Fibroblast of lung (primary cell): ENCODE measurements around the gene SLC6A9. TPM values are rescaled to one million over a fixed set of nuclear protein-coding genes. Genes with fewer than 3 reads are reported as not detected.

ENCODE experiments used
- DNase-seq, 2 donors: peaks; one replicate each; pipeline versions ENCODE4 v3.0.0 to v3.0.0-alpha.2; 2010; ENCODE audit warnings: low read depth in 2 of 2
- H2AFZ ChIP-seq: 2 replicates; pipeline ENCODE4 v1.5.1; 2012; ENCODE audit warnings: low read length, control low read depth, inconsistent platforms
- H3K27ac ChIP-seq: 2 replicates; pipeline ENCODE4 v1.5.1; 2011; ENCODE audit warnings: low read length, control low read depth; ENCODE audit not compliant: insufficient read depth
- H3K27me3 ChIP-seq: 2 replicates; pipeline ENCODE4 v1.5.1; 2011; ENCODE audit warnings: mild to moderate bottlenecking, low read length; ENCODE audit not compliant: control insufficient read depth, insufficient read depth
- H3K36me3 ChIP-seq: 2 replicates; pipeline ENCODE4 v1.5.1; 2011; ENCODE audit warnings: low read length; ENCODE audit not compliant: control insufficient read depth, insufficient read depth
- H3K4me1 ChIP-seq: 2 replicates; pipeline ENCODE4 v1.5.1; 2011; ENCODE audit warnings: low read length; ENCODE audit not compliant: control insufficient read depth, insufficient read depth; ENCODE audit errors: extremely low read depth
- H3K4me2 ChIP-seq: 2 replicates; pipeline ENCODE4 v1.5.1; 2011; ENCODE audit warnings: low read length, control low read depth; ENCODE audit not compliant: insufficient read depth; ENCODE audit errors: extremely low read depth
- H3K4me3 ChIP-seq, 4 experiments: fragments of 200-600 bp in 1 of 4; sonication (generic) in 1 of 4; replicated peaks in 1 of 4; 2 replicates each; pipeline ENCODE4 v1.5.1; 2011 to 2016; ENCODE audit warnings: low read length in 4 of 4, low read depth in 3 of 4, mild to moderate bottlenecking in 3 of 4, control low read depth in 2 of 4, inconsistent platforms in 1 of 4, mixed read lengths in 1 of 4; ENCODE audit not compliant: insufficient read depth in 1 of 4; ENCODE audit errors: control extremely low read depth in 1 of 4
- H3K79me2 ChIP-seq: 2 replicates; pipeline ENCODE4 v1.5.1; 2012; ENCODE audit warnings: mild to moderate bottlenecking, low read length, inconsistent platforms; ENCODE audit not compliant: control insufficient read depth, insufficient read depth
- H3K9ac ChIP-seq: 2 replicates; pipeline ENCODE4 v1.5.1; 2011; ENCODE audit warnings: mild to moderate bottlenecking, low read length, control low read depth; ENCODE audit not compliant: insufficient read depth
- H3K9me3 ChIP-seq: 2 replicates; pipeline ENCODE4 v1.5.1; 2012; ENCODE audit warnings: low read depth, low read length; ENCODE audit not compliant: control insufficient read depth, insufficient read depth
- H4K20me1 ChIP-seq: 2 replicates; pipeline ENCODE4 v1.5.1; 2011; ENCODE audit warnings: low read length; ENCODE audit not compliant: control insufficient read depth, insufficient read depth; ENCODE audit errors: extremely low read depth
- CTCF ChIP-seq, 2 donors: IDR thresholded peaks in 1 of 2; conservative IDR thresholded peaks in 1 of 2; 1 replicate in 1 of 2; 2 replicates in 1 of 2; pipeline ENCODE4 v1.5.1; 2011 to 2012; ENCODE audit warnings: low read length in 2 of 2, control low read depth in 1 of 2, inconsistent platforms in 1 of 2, low read depth in 1 of 2, mild to moderate bottlenecking in 1 of 2
- EZH2 ChIP-seq: IDR thresholded peaks from 2 replicates; pipeline ENCODE4 v1.5.1; 2012; ENCODE audit warnings: low read length, control low read depth, mild to moderate bottlenecking; ENCODE audit errors: missing control alignments
- polyA plus RNA-seq, 2 donors: library from polyadenylated mRNA; depleted of rRNA in 1 of 2; stranded (reverse) in 1 of 2; unstranded in 1 of 2; fragments of >200 nt; gene quantifications; 2 replicates each; pipeline ENCODE4 v1.2.1, GENCODE V29; 2011 to 2012; ENCODE audit warnings: missing spikeins in 1 of 2
- total RNA-seq: library from RNA; depleted of rRNA; stranded (reverse); fragments of >200 nt; gene quantifications from 2 replicates; pipeline ENCODE4 v1.2.1, GENCODE V29; 2014

SLC6A9 gene
- total and polyA plus RNA-seq, 2 donors (not counting 1 experiment from before 2014, with no cell fraction given): 3.4 to 19.5 TPM

- no peak for TF ChIP-seq CTCF (conservative IDR thresholded peaks at IDR 0.05 in 1 of 2, IDR thresholded peaks at IDR 0.05 in 1 of 2; ENCODE audit: low read depth in 1 of 2, low read length in 2 of 2)
- no peak for TF ChIP-seq EZH2
- no peak for DNase-seq
- Histone ChIP-seq H3K4me2 (no peak overlapping the region), H3K4me1 (peaks cover 6% of the 10 kb centered on the region), H3K9ac (no peak overlapping the region), H3K79me2 (no peaks in the 10 kb centered on the region), H2AFZ (no peak overlapping the region), H3K27ac (no peak overlapping the region), H4K20me1 (no peaks in the 10 kb centered on the region), H3K27me3 (no peaks in the 10 kb centered on the region), H3K9me3 (no peaks in the 10 kb centered on the region), H3K4me3 (no peak overlapping the region), H3K36me3 (no peaks in the 10 kb centered on the region)
Measured at GRCh38 chr1:44071461-44071860, 40.2 kb upstream of the SLC6A9 start.

GRCh38 chr1:44068442-44068921 is 37.2 kb upstream of the SLC6A9 start:
- Histone ChIP-seq H3K27me3 (no peaks in the 10 kb centered on the region), H3K4me3 (no peak overlapping the region), H4K20me1 (no peaks in the 10 kb centered on the region), H3K9ac (no peak overlapping the region), H2AFZ (no peak overlapping the region), H3K79me2 (no peaks in the 10 kb centered on the region), H3K9me3 (no peaks in the 10 kb centered on the region), H3K4me2 (no peak overlapping the region), H3K36me3 (no peaks in the 10 kb centered on the region), H3K4me1 (peaks cover 6% of the 10 kb centered on the region), H3K27ac (no peak overlapping the region)
- DNase-seq: peak in 1 of 2 donors; percentile 54
- TF ChIP-seq CTCF (conservative IDR thresholded peaks at IDR 0.05 in 1 of 2, IDR thresholded peaks at IDR 0.05 in 1 of 2; ENCODE audit: low read depth in 1 of 2, low read length in 2 of 2) (no peak), EZH2 (no peak)

GRCh38 chr1:44067266-44068250 is 36.3 kb upstream of the SLC6A9 start:
- no peak for DNase-seq
- no peak overlapping the region for H3K4me3 ChIP-seq
- H3K4me2 ChIP-seq: no peak overlapping the region
- no peak overlapping the region for H2AFZ ChIP-seq
- H3K79me2 ChIP-seq: no peaks in the 10 kb centered on the region
- H3K4me1 ChIP-seq: peaks cover 6% of the 10 kb centered on the region
- H3K27ac ChIP-seq: no peak overlapping the region
- H3K9me3 ChIP-seq: no peaks in the 10 kb centered on the region
- no peak overlapping the region for H3K9ac ChIP-seq
- H3K27me3 ChIP-seq: no peaks in the 10 kb centered on the region
- no peak for TF ChIP-seq CTCF (conservative IDR thresholded peaks at IDR 0.05 in 1 of 2, IDR thresholded peaks at IDR 0.05 in 1 of 2; ENCODE audit: low read depth in 1 of 2, low read length in 2 of 2)
- TF ChIP-seq EZH2: no peak
- H3K36me3 ChIP-seq: no peaks in the 10 kb centered on the region
- H4K20me1 ChIP-seq: no peaks in the 10 kb centered on the region
